T-helper 22 cell (primary cell): ENCODE data around the gene CRY2.

Experiments used
- DNase-seq: peaks from one replicate; pipeline ENCODE4 v3.0.0-alpha.2; 2020; ENCODE audit warnings: low read depth

CRY2 gene

DNA sequence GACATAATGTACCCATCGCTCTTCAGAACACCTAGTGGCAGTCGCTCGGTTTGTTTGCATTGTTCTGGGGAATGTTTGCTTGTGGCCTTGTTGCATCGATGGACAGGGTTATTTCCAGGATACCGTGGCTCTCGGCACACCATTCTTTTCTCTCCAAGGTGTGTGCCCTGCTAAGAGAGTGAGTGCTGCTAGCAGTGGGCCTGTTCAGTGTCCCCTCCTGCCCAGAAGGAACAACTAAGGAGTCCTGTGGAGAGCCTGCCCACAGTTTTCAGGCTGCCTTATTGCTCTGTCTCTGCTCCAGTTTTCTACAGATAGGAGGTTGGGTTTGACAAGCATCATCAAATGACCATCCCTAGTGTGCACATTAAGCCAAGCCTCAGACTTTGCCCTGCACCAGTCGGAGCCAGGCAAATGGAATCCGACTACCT lies 1.4 kb downstream of the CRY2 start:
- no peak for DNase-seq

DNA sequence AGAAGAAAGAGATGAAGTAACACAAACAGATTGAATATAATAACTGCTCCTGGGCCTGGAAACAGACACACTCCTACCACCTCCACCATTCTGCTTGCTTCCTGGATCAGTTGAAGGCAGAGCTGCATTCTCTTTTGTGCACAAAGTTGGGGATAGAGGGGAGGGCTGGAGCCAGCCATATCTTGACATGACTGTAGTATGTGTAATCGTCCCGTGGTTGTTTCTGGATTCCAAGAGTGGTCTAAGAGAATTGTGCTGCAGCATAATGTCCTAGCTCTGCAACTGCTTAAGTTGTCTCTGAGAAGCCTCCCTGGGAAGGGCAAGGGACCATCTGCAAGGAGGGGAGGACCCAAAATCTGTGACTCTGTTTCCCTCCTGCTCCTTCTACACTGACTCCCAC lies 3.2 kb downstream of the CRY2 start:
- no peak for DNase-seq

DNA sequence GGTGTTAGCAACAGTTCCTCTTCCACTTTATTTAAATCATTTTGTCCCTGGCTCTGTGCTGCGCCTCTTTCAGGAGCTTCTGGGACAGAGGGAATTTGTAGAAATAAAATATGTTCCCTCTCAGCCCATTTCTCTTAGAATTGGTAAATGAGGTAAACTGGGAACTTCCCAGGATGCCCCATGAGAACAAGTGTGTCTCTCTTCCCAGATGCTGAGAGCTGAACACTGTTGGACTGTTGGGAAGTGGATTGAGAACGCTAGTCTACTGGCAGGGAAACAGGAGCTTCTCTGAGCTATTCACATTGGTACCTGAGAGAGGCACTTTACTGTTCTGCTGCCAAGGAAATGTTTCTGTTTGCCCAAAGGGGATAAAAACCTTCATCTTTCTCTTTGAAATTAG lies 4.0 kb downstream of the CRY2 start:
- no peak for DNase-seq

DNA sequence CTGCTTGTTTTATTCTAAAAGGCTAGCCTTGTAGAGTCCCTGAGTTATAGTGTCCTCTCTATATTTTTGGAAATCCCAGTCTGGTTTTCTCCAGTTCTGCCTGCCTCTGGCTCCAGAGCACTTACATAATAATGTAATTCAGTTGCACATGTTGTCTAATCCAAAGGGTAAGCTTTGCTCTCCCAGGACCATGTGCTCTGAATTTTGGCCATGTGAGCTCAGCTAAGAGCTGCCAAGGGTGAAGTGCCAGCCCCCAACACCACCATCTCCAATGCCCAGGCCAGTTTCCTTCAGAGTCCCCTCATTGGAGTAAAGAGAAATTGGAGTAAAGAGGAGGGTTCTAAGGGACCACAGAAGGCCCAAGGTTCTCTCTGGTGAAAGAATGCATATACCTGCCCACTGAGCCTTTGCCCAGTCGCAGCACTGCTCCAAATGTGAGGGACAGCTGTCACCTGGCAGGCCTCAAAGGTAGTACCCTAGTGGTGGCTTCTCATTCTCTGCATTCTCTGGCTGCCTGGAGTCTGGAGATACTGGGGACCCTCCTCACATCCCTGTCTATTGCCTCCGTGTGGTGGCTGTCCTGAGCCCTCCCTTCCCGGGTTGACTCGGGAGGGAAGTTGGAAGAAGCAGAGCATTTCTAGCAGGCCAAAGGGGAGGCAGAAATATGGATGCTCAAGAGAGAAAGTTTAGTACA lies 4.9 kb downstream of the CRY2 start:
- DNase-seq: no peak

DNA sequence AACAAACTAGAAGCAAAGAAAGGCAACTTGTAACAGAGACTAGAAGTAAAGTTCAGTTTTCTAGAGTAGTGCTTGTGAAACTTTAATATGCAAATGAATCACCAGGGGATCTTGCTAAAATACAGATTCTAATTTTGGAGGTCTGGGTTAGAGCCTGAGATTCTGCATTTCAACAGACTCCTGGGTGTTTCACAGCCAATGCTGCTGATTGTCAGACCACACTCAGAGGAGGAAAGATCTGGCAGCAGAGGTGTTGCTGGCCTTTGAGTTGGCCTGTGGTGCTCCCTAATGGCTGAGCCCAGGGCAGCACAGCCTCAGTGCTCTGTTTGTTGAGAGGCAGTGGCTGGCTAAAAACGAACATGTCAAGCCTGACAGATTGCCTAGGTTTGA lies 5.4 kb downstream of the CRY2 start:
- no peak for DNase-seq

DNA sequence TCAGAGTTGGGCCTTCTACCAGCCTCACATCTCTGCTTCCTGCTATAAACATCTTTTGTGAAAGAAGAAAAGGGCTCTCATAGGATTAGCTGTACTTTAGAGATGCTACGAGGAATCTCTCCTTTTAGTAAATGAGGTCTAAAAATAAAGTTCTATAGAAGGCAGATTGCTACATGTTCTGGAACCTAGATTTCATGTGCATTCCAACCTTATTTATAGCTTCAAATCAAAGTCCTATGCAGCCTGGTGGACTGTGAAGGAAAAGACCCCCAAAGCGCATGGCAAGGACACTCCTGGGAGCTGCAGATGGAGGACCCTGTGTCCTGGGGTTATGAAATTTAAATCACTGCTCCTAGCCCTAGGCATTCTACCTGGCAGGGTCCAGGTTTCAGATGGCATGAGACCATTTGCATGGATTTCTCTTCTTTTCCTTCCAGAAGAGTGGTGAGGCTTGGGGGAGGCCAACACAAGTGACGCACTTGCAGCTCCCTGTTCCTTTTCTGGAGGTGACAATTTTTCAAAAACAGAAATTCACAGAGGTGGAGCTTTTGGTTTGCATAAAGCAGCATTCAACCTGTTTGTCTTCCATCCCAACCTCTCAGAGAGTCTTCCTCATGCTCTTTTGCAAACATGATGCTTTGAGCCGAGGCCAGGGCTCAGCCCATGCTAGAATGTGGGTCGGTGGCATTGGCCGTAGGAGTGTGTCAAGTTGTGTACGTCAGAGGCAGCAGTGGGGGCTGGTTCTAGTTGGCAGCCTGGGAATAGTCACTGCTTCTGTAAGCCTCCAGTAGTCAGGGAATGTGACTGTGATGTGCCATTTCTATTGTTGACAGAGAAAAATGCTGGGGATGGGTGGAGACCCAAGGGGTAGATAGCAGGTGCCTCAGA lies 6.3 kb downstream of the CRY2 start:
- no peak for DNase-seq

DNA sequence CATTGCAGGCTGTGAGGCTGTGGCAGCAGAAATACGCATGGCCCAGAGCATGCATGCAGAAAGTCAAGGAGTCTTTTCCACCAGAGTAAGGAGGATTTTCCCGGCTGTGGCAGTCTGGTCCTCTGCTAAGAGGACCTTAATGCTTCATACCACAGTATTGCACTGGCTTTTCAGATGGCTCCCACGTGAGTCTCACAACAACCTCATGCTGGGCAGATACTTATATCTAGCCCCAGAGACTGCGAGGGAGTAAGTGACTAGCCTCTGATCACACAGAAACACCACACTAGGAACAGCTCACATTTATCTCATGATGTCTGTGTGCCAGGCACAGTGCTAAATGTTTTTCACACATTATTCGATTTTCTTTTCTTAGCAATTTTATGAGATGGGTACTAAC lies 8.0 kb downstream of the CRY2 start:
- DNase-seq: no peak

DNA sequence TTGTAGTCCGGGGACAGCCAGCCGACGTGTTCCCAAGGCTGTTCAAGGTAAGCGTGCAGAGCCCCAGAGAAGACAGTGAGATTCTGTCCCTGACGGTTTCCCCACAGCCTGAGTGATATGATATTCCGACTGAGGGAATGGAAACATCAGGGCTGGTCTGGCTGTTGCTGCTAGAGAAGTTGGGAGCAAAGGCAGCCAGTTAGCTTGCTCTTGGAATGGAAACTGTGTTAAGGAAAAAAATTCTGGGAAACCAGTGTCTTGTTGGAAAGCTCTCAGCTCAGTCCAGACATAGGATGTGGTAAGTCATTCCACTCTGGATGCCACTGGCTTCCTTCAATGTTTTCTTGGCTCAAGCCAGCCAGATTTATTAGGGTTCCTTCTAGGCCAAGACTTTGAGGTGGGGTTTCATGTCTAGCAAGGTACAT lies 8.8 kb downstream of the CRY2 start:
- no peak for DNase-seq

DNA sequence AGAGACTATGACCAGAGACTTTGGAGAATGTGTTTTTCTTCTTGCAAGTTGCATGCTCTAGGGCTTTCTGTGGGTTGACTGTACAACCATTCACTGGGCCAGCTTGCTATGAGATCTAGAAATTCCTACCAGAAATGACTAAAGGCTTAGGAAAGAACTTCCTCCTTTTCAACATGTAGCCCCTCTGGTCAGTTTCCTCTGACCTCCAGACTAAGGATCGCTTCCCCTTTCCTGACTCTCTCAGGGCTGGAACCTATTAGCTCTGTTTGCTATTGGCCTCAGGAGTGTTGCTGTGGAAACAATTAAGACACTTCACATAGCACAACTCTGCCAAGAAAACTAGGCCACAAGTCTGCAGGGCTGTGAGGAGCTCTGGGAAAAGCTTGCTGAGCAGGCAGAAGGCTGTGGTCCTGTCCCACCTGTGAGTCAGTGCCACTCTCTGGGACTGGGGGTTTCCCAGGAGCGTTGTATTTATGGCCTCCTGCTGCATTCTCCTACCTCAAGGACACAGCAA lies 10.7 kb downstream of the CRY2 start:
- no peak for DNase-seq

DNA sequence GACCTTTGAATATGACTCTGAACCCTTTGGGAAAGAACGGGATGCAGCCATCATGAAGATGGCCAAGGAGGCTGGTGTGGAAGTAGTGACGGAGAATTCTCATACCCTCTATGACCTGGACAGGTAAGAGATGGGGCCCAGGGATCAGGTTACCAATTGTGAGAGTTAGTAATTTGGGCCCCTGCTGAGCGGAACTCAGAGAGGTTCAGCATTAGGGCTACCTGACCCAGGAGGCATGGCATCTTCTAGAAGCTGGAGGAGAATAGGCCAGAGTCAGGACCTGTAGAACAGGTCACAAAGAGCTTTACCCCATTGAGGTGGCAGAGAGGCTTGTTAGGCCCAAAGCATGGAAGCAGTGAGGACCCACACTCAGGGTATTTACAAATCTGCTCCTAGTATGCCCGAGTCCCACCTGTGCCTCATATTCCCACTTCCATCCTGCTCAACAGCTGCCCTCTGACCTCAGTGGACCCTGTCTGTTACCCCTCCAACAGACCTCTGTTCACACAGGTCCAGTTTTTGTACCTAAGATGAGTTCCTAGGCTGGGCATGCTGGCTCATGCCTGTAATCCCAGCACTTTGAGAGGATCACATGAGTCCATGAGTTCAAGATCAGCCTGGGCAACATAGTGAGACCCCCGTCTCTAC lies 11.6 kb downstream of the CRY2 start:
- no peak for DNase-seq

DNA sequence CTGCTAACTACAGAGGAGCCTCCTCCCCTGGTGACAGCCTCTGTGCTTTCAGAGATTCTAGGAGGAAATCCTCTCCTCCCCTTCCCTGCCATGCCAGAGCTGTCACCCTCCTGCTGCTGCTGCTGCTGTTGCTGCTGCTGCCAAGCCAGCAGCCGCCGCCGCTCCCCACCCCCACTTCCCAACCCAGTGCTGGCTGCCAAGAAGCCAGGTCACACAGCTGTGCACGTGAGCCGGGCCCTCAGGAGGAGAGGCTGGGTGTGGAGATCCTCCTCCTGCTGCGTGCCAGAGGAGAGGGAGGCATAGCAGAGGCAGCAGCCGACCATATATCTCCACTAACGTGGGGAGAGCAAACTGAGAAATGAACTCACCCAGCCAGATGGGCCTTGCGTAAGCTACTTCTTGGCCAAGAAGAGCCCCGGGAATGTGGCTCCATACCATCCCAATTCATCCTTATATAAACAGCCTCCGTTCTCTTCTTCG lies 12.4 kb downstream of the CRY2 start:
- no peak for DNase-seq

DNA sequence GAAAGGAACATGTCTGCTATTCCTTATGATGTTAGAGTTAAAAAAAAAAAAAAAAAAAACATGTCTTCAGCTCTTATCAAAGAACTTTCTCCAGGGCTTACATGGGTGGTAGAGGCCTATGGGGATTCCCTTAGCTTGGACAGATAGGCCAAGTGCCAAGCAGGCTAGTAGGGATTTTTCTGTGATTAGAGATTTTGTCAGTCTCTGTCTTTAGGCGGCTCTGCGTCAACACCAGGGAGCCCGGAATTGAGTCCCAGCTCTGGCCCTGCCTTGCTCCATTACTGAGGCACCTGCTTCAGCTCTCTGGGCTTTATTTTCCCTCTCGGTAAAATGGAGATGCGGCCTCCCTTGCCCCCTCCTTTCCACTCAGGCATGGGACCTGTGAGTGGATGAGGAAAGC lies 13.1 kb downstream of the CRY2 start:
- DNase-seq: no peak

DNA sequence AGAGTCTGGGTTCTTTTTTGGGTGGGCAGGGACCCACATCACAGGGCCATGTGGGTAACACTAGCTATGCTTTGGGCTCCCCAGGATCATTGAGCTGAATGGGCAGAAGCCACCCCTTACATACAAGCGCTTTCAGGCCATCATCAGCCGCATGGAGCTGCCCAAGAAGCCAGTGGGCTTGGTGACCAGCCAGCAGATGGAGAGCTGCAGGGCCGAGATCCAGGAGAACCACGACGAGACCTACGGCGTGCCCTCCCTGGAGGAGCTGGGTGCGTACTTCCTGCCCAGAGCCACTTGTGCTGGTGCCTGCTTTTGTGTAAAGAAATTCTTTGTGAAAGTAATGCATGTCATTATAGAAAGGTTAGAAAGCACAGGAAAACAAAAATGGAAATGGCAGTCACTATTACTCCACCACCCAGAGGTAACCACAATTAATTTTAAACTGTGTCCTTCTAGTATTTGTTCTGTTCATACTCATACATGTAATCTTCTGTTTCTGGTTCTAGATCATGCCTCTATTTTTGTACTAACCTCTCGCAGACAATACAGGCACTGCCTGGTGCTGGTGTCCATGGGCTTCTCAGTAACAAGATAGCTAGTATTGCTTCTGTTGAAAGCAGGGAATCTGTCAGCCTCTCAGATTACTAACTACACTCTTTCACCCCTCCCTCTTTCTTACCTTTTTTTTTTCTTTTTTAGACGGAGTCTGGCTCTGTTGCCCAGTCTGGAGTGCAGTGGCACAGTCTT lies 13.7 kb downstream of the CRY2 start:
- DNase-seq: no peak

DNA sequence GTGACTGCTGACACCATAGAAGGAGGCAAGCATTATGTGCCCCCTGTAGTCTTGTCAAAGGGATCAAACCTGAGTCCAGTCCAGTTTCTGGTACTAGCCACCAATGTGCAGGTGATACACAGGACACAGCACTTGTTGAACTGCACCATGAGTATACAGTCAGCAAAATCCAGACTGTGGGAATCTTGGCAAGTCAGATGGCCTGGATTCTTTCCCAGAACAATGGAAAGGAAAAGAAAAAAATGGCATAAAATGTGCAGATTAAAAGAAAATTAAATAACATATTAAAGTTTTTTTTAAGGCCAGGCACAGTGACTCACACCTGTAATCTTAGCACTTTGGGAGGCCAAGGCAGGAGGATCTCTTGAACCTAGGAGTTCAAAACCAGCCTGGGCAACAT lies 16.8 kb downstream of the CRY2 start:
- DNase-seq: no peak

DNA sequence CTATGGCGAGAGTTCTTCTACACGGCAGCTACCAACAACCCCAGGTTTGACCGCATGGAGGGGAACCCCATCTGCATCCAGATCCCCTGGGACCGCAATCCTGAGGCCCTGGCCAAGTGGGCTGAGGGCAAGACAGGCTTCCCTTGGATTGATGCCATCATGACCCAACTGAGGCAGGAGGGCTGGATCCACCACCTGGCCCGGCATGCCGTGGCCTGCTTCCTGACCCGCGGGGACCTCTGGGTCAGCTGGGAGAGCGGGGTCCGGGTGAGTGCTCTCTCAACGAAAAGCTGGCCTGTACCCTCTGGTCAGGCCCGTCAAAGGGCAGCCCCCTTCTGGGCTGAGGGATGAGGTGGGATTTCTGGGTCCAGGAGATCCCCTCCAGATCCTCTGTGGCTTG lies 22.3 kb downstream of the CRY2 start:
- DNase-seq: no peak

DNA sequence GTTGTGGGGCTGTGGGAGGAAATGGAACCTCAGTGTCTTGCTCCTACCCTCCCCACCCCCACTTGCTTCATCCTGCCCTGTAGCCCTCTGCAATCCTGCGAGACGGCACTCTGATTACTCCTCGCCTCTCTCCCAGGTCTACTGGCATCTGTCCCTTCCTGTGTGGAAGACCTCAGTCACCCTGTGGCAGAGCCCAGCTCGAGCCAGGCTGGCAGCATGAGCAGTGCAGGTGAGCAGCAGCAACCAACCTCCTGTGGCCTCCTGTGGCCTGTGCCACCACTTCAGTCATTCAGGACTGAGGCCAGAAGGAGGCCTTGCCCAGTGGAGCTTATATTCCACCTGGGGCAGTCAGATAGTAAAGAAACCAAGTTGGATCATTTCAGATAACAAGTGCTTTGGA lies 23.4 kb downstream of the CRY2 start:
- DNase-seq: no peak

DNA sequence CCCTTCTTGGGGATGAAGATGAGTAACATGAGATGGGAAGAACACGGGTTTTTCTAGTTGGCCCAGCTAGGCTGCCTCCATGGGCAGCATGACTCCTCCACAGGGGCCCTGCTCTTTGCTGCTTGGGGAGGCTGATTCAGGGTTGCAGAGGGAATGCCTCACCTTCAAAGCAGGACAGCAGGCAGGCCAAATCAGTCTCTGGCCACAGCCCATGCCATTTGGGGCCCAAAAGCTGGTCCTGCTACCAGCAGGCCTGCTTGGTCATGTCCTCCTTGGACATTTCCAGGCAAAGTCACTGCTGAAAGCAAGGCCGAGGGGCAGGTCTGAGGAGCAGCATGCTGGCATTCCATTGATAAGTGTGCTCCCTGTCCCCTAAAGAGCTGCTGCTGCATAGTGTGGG lies 24.4 kb downstream of the CRY2 start:
- DNase-seq: no peak

DNA sequence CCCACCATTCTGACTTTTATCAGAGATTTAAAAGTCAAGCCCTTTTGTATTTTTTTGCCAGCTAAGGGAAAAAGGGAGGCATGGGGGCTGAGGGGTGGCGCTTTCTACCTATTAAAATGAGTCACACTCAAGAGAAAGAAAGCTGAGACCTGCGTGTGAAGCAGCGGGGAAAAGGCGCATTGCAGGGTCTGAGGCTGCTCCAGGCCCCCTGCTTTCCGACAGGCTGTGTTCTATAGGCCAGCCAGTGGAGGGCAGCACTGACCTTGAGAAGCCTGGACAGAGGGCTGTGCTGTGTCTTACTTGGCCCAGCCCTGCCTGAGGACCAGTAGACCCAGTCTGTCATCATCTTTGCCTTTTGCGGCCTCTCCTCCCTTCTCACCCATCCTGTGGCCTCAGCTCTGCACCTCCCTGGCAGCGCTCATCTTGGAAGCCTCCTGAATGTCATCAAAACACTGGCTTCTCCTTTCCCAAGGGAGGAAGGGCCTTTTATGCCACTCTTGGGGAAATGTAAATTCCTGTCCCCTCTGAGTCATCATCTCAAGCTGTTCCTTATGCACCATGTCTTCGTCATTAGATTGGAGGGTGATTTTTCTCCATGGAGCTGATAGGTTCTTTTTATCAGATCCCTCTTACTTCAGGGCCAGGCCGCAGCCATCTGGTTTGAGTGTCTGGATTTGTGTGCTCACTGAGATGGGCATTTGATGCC lies 25.5 kb downstream of the CRY2 start:
- no peak for DNase-seq

DNA sequence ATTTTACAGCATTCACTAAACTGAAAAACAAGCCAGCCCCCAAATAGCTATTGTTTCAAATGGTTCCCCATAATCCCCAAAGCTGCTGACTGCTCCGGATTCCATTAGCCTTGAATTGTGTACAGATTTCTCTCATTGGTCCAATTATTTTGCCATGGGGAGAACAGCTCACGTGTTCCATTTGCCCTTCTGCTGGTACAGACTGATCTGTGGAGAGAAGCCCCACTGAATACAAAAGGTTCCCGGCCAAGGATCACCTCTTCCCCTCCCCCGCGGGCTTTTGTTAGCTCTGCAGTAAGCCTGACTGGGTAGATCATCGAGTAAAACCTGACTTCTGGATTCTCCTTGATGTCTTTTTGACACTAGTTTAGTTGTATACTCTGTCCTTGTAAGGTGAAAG lies 29.1 kb downstream of the CRY2 start:
- DNase-seq: no peak

DNA sequence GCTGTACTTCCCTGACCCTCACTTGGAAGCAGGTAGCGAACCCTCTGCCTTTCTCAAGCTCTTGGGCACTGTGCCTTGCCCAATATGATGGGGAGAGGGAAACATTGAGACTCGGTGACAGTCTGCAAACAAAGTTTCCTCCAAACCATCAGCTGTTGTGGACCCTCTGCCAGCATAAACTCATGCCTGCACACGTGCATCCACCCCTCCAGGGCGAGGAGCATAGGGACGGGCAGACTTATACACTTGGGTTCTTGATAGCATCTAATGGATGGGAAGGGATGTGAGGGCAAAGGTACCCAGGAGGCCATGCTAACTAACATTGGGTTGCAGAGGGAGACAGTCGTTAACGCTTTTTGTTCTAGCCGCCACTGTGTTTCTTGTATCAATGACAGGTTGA lies 29.9 kb downstream of the CRY2 start:
- DNase-seq: no peak

DNA sequence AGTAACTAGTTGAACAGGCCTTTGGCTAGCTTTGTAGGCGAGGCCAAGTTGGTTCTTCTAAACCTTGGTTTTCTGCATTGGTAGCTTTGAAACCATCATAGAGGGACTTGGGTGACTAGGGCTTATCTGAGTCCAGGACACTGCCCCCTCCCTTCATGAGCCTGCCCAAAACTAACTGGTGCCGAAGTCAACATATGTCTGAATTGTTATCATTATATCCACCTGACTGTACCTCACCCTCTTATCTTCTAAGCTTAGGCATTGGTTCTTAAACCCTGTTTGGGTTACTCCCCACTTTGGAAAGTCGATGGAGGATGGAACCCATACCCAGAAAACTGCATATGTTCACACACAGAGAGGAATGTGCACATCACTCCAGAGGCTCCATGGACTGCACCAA lies 30.6 kb downstream of the CRY2 start:
- DNase-seq: no peak
